ENCODE results near the gene STEAP1B.
"Not testable (repeated sequence)": the region's sequence is repeated elsewhere in the genome, so short reads cannot be mapped to it uniquely, and the experiment has no call there.

DNA sequence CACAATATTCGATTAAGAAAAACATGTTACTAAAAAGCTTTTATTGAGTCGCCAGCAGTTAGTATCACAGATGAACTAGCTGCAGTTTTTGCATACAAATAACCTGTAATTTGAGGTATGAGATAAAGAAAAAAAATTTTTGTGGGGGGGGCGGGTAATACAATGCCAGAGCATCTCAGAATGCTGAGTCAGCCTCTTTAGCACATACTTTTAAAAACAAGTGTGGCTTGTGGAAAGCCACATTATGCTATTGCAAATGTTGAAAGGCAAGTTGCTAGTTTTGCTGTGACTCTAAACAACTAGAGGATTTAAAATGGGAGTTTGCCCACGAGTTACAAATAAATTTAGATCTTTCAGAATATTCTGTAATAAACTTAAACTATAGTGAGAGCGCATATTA is 2.1 kb upstream of the STEAP1B start:
- TF ChIP-seq, protein P1, sequence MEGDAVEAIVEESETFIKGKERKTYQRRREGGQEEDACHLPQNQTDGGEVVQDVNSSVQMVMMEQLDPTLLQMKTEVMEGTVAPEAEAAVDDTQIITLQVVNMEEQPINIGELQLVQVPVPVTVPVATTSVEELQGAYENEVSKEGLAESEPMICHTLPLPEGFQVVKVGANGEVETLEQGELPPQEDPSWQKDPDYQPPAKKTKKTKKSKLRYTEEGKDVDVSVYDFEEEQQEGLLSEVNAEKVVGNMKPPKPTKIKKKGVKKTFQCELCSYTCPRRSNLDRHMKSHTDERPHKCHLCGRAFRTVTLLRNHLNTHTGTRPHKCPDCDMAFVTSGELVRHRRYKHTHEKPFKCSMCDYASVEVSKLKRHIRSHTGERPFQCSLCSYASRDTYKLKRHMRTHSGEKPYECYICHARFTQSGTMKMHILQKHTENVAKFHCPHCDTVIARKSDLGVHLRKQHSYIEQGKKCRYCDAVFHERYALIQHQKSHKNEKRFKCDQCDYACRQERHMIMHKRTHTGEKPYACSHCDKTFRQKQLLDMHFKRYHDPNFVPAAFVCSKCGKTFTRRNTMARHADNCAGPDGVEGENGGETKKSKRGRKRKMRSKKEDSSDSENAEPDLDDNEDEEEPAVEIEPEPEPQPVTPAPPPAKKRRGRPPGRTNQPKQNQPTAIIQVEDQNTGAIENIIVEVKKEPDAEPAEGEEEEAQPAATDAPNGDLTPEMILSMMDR (IDR thresholded peaks at IDR 0.05): not testable (repeated sequence)
- not testable (repeated sequence) for TF ChIP-seq POLR2AphosphoS5 (IDR thresholded peaks at IDR 0.05)
